GM19193 (cell line): ENCODE results near the gene KDM7A.

Experiments used
- POLR2A ChIP-seq: IDR thresholded peaks from 4 replicates; pipeline ENCODE4 v1.6.1; 2011; ENCODE audit not compliant: insufficient read depth, insufficient read length; ENCODE audit errors: extremely low read depth

Gene KDM7A

DNA sequence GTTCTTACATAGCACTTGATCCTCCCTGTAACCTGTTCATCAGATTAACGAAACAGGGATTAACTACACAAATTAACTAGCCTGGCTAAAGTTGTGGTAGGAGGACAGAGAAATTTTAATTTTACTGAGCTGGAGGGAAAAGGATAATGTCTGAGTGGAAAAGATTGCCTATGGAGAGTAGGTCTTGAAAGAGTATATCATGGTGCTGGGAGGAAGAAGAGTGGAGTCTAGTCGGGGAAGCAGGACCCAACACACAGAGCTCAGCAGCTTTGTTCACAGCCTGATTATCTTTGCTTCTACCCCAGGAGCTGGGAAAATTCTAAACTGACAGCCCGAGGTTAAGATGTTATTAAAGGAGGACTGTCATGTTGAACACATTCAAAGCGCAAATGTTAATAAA is 6.1 kb upstream of the KDM7A start:
- TF ChIP-seq POLR2A: no peak

DNA sequence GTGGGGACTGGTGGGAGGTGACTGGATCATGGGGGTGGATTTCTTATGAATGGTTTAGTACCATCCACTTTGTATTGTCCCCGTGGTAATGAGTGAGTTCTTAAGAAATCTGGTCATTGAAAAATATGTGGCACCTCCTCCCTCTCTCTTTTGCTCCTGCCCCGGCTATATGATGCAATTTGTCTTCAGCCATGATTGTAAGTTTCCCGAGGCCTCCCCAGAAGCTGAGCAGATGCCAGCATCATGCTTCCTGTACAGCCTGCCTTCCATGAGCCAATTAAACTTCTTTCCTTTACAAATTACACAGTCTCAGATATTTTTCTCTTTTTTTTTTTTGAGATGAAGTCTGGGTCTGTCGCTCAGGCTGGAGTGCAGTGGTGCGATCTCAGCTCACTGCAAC is 2.6 kb upstream of the KDM7A start:
- no peak for TF ChIP-seq POLR2A

DNA sequence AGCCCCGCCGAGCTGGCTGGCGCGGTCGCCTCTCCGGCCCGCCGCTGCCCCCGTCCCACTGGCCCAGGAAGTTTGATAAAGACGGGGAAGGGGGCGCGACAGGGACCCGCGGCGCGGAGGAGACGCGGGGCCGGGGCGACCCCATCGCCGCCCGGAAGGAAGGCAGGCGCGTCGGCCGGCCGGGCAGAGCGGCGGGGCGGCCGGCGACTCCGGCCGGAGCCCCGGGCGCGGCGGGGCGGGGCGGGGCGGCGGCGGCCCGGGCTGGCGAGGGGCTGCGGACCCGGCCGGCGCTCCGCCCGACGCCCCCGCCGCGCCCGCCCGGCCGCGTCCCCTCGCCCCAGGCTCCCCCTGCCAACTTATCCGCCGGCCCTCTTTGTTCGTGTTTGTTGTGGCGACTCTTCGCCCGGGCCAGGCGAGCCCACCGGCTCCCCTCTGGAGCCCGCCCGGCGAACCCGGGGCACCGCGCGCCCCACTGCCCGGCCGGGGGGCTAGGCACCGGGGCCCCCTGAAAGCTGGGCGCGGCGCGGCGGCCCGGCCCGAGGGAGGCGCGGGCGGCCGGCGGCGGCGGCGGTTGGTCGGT is 571 bp downstream of the KDM7A start:
- TF ChIP-seq POLR2A: no peak

- TF ChIP-seq POLR2A: no peak
Measured at GRCh38 chr7:140175221-140176121, 1.3 kb downstream of the KDM7A start.

DNA sequence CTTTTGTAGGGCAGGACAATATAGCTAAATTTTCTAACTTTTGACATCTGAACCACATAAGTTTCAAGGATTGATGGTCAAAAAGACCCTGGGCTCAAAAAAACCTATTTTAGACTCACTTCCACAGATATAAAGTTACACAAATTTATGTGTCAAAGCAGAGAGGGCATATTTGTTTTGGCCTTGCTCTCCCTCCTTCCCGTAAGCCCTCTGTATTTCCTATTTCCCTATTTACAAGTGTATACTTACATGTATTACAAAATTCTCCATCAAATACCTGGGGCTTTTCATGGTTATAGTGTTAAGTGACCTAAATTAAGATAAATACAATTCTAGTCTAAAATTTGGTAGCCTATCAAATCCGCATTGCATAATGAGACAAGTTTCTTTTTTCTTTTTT is 2.6 kb downstream of the KDM7A start:
- no peak for TF ChIP-seq POLR2A

- no peak for TF ChIP-seq POLR2A
Measured at GRCh38 chr7:140170375-140170774, 6.4 kb downstream of the KDM7A start.

DNA sequence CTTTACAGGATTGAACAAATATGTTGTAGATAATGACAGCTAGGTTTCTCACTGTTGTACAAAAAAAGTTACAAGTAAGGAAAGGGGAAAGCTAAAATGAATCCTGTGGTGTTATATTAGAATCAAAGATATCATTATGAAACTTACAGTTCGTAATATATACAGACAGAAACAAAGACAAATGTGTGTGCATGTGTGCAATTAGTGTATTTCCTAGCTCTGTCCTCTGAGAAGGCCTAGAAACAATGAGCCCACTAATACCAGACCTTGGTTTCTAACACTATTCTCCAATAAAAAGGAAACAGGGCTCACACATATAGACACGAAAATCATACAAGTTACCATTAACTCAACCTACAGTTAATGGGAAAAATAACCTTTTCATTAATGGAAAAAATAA is 8.0 kb downstream of the KDM7A start:
- TF ChIP-seq POLR2A: no peak

DNA sequence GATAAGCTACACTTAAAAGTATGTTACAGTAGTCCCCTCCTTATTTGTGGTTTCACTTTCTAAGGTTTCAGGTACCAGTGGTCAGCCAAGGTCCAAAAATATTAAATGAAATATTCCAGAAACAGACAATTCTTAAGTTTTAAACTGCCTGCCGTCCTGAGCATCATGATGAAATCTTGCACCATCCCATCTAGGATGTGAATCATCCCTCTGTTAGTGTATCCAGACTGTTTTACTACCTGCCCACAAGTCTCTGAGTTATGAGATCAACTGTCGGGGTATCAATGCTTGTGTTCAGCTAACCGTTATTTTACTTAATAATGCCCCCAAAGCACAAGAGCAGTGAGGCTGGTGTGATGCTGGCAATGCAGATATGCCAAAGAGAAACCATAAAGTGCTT is 11.4 kb downstream of the KDM7A start:
- no peak for TF ChIP-seq POLR2A

DNA sequence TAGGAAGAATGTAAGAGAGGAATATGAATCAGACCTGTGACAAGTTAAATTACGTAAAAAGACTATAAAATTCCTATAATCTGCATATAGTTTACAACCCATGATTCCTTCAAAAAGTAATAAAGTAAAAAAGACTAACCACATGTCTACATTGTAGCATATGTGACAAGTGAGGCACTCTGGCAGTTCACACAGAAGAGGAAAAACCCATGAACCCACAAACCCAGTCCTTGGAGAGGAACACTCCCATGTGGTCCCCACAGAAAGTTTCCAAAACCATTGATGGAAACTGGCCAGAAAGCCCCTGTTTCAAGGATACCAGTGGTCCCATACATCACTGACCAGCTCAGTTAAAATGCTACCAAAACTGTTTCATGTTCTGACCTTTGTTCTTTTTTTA is 15.7 kb downstream of the KDM7A start:
- TF ChIP-seq POLR2A: no peak

DNA sequence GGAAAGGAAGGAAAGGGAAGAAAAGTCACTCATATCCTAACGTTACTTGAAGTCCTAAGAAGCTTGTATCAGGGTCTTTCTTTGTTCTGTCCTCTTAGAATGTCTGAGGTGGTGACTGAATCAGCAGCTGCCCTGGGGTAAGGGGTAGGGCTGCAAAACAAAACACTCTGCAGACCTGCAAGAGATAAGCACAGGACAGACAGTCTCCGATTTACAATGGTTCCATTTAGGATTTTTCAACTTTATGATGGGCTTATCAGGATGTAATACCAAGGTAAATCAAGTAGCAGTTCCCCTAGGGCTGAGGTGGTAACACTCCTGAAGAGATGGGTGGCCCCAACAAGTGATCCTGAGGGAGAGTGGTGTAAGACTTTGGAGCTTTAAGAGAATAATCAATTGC is 16.5 kb downstream of the KDM7A start:
- TF ChIP-seq POLR2A: no peak

- no peak for TF ChIP-seq POLR2A
Measured at GRCh38 chr7:140159497-140159896, 17.3 kb downstream of the KDM7A start.

GRCh38 chr7:140156460-140157080 is 20.2 kb downstream of the KDM7A start:
- TF ChIP-seq POLR2A: no peak

DNA sequence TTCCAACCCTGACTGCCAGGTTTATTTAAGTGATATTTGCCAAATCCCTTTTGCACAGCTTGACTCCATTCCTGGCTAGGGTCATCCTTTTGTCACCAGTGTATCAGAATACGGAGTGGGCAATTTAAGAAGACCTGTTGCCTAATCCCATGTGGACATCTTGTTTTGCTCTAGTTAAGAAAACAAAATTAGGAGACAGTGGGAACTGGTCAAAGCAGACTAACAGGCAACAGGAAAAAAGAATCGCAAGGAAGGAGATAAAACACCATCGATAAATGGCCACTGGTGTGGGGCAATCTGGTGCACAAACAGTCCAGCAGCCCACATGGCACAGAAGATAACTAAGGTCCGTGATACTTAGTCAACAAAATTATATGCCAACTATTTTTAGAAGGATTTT is 21.4 kb downstream of the KDM7A start:
- no peak for TF ChIP-seq POLR2A

DNA sequence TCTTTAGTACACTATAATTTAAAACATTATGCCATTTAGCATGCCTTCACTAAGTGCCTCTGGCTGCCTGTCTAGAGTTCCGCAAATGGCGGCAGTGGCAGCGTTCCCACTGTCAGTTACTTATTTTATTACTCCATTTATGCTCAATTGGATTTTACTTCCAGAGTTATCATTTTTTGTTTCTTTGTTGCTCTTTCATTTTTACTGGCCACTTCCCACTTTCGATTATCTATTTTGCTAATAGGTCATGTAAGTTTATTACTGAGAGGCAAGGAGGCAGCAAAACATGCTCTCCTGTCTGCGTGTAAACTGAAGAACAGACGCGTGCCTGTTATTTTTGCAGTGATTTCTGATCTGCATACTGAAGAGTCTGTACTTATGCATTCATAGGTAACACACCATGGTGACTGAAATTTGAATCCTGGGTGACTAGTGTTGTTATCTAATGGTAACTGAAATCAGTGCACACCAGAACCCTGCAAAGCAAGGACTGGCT is 23.1 kb downstream of the KDM7A start:
- TF ChIP-seq POLR2A: no peak

DNA sequence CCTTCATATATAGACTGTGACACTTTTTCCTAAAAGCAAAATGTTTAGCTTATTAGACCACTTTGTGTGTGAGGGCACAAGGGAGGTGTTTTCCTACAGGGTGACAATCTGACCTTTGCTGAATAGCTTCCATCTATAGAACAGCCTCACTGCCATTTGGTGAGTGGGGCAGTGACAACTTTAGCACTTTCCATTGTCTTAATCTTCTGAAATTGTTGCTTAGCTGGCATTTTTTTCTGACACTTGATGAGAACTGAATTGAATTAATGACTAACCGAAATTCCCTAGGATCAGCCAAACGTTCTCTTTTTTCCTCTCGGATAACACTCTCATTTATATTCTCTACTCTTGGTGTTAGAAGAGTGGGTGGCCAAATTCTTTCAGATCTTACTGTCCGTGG is 30.2 kb downstream of the KDM7A start:
- TF ChIP-seq POLR2A: no peak

- TF ChIP-seq POLR2A: no peak
Measured at GRCh38 chr7:140145709-140146108, 31.1 kb downstream of the KDM7A start.

DNA sequence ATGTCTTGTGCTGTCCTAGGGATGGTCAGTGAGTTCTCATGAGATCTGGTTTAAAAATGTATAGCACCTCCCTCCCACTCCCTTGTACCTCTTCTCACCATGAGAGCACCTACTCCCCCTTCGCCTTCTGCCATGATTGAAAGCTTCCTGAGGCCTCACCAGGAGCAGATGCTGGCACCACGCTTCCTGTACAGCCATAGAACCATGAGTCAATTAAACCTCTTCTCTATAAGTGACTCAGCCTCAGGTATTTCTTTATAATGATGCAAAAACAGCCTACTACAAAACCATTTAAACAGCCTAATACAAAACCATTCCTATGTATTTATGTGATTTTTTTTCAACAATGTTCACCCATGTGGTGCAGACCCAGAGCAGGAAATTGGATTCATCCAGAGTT is 32.0 kb downstream of the KDM7A start:
- no peak for TF ChIP-seq POLR2A

GRCh38 chr7:140143997-140144396 is 32.8 kb downstream of the KDM7A start:
- no peak for TF ChIP-seq POLR2A
